Activated T-cell treated with anti-CD3 and anti-CD28 coated beads for 1 hour (primary cell): Measurements from ENCODE around the gene PROSER2.

Source experiments
- DNase-seq: peaks from one replicate; pipeline ENCODE4 v3.0.0-alpha.2; 2020; ENCODE audit warnings: low read depth

The PROSER2 gene

GRCh38 chr10:11909618-11910017, 86.5 kb downstream of the PROSER2 start:
- DNase-seq = no peak

- no peak for DNase-seq
Observed at GRCh38 chr10:11910102-11910501, 86.9 kb downstream of the PROSER2 start.

- no peak for DNase-seq
Observed at GRCh38 chr10:11913079-11913641, 90.0 kb downstream of the PROSER2 start.

- no peak for DNase-seq
Observed at GRCh38 chr10:11918384-11918783, 95.2 kb downstream of the PROSER2 start.

DNA sequence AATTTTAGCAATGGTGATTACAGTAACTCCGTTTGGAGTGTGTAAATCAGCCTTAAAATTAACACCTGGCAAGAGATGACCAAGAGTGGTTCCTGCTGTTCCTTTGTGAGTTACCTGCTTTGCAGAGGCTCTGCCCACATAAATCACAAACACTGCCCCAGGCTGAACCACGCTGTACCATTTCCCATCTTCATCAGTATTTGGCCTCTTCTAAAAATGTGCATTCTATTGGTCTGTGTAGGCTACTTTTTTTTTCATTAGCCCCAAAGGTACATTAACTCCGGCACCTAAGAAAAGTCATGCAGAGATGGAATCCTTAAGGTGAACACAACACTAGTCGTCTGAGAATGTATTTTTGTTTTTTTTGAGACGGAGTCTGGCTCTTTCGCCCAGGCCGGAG, 96.1 kb downstream of the PROSER2 start:
- no peak for DNase-seq
